ENCODE results near the gene GSTA2.
A peak's percentile ranks its signal among the peaks of the same experiment; 100 is the strongest.
"Not testable (repeated sequence)": the region's sequence is repeated elsewhere in the genome, so short reads cannot be mapped to it uniquely, and the experiment has no call there.

The GSTA2 gene

DNA sequence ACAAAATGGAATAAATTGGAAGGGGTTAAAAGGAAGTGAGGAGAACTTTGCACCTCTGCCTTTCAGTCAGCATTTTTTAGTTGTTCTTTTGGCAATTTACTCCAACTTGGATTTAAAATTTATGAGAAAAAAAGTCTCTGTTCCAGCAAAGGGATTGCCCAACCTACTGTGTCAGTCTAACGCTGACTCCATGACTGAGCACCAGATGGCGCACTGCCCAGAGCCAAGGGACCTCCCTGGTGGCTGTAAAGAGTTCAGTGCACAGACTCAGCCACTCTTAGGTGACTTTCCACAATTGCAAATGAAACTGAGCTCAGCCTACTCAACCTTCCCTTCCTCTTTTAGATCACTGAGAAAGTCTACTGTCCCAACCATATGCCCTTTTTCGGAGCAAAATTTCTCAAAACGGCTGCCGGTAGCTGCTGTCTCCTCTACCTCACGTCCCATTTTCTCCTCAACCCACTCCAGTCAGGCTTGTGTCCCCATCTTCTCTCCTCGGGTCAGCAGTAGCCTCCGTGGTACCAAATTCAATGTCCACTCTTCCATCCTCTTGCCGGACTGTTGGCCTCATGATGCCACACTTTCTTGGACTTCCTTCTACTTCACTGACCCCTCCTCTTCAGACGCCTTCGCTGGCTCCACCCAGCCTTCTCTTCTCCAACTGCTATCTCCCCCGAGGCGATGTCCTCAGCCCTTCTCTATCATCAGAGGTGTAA lies 38.7 kb downstream of the GSTA2 start:
- DNase-seq = peak in 4 of 5 donors; percentile 15 to 41 (median 29)

DNA sequence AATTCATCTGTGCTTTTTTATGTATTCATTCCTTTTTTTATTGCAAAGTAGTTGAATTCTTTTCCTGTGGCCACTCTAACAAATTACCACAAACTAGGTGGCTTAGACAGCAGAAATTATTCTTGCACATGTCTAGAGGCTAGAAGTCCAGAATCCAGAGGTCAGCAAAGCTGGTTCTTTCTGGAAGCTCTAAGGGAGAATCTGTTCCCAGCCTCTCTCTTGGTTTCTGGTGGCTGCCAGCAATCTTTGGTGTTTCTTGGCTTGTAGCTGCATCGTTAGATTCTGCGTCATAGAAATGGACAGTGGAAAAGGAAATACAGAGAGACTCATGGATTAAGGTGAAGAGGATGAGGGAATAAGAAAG lies 39.3 kb downstream of the GSTA2 start:
- no peak for DNase-seq

DNA sequence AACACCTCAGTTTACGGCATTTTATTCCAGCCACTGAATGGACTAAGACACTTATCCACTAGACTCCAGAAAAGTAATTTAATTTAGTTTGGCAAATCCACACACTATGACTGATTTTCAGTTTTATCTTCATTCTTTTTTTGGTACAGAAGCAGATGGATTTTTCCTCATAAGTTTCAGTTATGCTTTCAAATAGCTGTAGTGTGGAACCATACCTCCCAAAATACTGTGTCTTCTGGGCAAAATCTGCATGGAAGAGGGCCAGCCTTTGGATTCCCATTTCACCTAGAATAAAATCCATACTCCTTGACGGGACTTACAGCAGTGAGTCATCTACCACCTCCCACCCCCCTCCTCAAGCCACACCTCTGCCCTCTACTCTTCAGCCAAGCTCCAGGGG lies 43.0 kb downstream of the GSTA2 start:
- no peak for DNase-seq

DNA sequence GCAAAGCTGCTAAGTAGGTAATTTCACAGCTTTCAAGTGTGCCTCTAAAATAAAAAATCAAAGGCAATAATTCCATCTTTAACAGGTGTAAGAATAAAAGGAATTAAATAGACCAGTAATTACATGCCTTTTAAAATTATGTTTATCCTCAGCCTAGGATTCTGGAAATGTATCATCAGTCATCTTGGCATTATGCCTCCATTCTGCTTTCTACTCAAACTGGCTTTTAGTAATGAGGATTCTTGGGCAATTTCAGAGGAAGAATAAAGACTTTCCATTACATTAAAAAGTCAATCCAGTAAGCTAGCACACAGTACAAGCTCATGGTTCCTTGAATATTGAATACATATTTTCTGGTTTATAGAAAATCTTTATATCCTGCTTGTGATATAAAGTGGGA lies 44.7 kb downstream of the GSTA2 start:
- DNase-seq = no peak

DNA sequence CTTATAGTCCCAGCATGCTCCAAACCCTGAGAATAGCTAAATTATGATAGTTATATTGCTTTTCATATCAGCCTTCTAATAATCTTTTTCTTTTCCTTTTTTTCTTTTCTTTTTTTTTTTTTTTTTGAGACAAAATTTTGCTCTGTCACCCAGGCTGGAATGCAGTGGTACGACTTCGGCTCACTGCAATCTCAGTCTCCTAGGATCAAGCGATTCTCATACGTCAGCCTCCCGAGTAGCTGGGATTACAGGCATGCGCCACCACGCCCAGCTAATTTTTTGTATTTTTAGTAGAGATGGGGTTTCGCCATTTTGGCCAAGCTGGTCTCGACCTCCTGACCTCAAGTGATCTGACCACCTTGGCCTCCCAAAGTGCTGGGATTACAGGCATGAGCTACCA lies 48.5 kb downstream of the GSTA2 start:
- DNase-seq = not testable (repeated sequence)

DNA sequence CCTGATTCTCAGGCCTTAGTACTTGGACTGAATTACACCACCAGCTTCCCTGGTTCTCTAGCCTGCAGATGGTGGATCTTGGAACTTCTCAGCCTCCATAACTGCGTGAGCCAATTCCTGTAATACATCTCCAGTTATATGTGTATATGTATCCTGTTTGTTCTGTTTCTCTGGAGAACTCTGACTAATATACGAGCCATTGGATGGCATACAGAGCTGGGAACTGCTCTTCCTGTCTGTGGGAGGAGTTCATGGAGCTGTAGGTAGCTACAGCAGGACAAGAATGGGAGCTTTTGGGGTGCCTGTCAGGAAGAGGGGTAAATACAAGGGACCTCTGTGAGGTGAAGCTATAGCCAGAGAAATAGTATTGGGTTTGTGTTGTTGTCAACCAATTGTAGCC lies 51.1 kb downstream of the GSTA2 start:
- DNase-seq = no peak

DNA sequence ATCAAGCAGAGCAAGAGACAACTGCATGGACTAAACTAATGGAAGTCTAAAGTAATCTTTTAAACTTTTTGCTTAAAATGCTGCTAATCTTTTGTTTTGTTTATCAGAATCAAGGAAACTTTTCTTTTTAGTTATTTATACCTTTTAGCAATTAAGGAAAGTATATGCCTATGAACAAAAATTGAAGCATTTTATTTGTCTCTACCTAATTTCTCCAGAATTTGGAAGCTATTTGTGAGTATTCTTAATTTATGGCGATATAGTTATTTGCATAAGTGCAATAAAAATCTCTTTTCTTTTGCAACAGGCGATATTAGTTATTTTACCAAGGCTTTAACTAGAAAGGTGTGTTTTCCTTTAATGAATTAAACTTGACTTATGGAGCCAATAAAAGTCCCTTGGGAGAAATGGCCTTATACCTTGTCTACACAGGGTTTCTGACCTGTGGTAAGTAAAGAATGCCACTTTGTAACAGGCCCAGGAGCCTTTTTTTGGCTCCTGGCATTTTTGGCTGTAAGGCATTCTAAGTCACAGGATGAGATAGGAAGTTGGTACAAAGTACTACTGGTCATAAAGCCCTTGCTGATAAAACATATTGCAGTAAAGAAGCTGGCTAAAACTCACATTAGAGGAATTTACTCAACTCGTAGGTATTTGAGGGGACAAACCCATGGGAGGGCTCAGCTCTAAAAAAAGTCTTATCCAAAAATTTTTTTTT lies 55.2 kb downstream of the GSTA2 start:
- DNase-seq = no peak

DNA sequence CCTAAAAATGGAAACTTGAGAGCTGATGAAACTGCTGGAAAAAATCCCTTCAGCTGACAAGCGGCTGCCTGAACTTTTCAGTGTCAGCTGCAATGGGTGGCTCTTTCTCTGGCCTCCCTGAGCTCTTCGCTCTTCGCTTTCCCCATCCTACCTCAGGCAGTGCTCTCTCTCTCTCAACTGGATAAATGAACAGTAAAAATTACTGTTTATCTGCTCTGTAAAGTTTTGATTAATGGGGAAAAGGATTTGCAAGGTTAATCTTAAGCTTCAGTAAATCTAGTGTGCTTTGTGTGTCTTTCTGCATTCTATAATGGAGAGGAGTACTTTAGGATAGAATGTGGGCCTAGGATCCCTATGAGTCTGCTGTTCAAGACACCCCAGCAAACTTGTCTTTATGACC lies 57.3 kb downstream of the GSTA2 start:
- DNase-seq = no peak

DNA sequence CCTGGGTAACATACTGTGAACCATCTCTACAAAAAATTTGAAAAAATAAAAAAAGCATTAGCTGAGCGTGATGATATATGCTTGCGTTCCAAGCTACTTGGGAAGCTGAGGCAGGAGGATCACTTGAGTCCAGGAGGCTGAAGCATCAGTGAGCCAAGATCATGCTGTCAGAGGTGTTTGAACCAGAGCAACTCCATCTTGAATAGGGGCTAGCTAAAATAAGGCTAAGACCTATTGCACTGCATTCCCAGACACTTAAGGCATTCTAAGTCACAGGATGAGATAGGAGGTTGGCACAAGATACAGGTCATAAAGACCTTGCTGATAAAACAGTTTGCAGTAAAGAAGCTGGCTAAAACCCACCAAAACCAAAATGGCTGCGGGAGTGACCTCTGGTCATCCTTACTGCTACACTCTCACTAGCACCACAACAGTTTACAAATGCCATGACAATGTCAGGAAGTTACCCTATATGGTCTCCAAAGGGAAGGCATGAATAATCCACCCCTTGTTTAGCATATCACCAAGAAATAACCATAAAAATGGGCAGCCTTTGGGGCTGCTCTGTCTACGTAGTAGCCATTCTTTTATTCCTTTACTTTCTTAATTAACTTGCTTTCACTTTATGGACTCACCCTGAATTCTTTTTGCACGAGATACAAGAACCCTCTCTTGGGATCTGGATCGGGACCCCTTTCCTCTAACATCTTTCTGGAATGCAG lies 58.3 kb downstream of the GSTA2 start:
- not testable (repeated sequence) for DNase-seq

DNA sequence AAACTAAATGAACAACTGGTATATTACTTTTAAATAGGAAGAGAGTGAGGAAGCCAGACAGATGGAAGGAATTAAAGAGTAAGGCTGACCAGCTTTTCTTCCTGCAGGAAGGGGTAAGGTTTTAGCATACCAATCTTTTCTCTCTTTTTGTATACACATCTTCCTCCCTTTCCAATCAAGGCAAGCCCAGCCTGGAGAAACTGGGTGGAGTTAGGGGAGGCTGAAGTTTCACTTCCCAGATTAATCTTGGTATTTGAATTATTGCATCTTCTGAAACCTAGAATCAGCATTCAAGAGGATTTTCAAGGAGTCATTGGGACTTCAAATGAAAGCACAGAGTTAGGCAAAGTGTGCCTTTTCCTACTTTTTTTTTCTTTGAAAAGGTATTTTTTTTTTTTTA lies 59.2 kb downstream of the GSTA2 start:
- DNase-seq = no peak
